CD4-positive, alpha-beta T cell treated with Interleukin-17A for 4 hours (primary cell): ENCODE measurements around the gene PDE6D.
"Not testable (repeated sequence)": the region's sequence is repeated elsewhere in the genome, so short reads cannot be mapped to it uniquely, and the experiment has no call there.

Source experiments
- DNase-seq: peaks from one replicate; pipeline ENCODE4 v3.0.0-alpha.2; 2020; ENCODE audit warnings: mixed read lengths

The PDE6D gene

GRCh38 chr2:231717281-231718171, 63.6 kb downstream of the PDE6D start:
- no peak for DNase-seq

- no peak for DNase-seq
Observed at GRCh38 chr2:231716666-231717280, 64.3 kb downstream of the PDE6D start.

GRCh38 chr2:231715988-231716616, 65.0 kb downstream of the PDE6D start:
- no peak for DNase-seq

- no peak for DNase-seq
Observed at GRCh38 chr2:231715499-231715837, 65.6 kb downstream of the PDE6D start.

- DNase-seq = peak; percentile 89
Observed at GRCh38 chr2:231714639-231715498, 66.2 kb downstream of the PDE6D start.

GRCh38 chr2:231713730-231714638, 67.1 kb downstream of the PDE6D start:
- peak; percentile 94 for DNase-seq

- not testable (repeated sequence) for DNase-seq
Observed at GRCh38 chr2:231713406-231713729, 67.7 kb downstream of the PDE6D start.

GRCh38 chr2:231712451-231713021, 68.5 kb downstream of the PDE6D start:
- peak; percentile 15 for DNase-seq

GRCh38 chr2:231711677-231712450, 69.2 kb downstream of the PDE6D start:
- peak; percentile 19 for DNase-seq

GRCh38 chr2:231710799-231711676, 70.0 kb downstream of the PDE6D start:
- peak; percentile 27 for DNase-seq

- DNase-seq = peak; percentile 87
Observed at GRCh38 chr2:231709981-231710798, 70.9 kb downstream of the PDE6D start.

GRCh38 chr2:231709636-231709980, 71.5 kb downstream of the PDE6D start:
- DNase-seq = no peak

GRCh38 chr2:231708773-231709635, 72.1 kb downstream of the PDE6D start:
- DNase-seq = peak; percentile 63

- peak; percentile 99 for DNase-seq
Observed at GRCh38 chr2:231707927-231708772, 72.9 kb downstream of the PDE6D start, which contains the start of gene PTMA. Gene PTMA, plus strand, starts transcription at chr2:231708525. Its CDS starts 182 bp downstream, at chr2:231708707.

- DNase-seq = peak; percentile 58
Observed at GRCh38 chr2:231707625-231707926, 73.5 kb downstream of the PDE6D start.

GRCh38 chr2:231706731-231707624, 74.1 kb downstream of the PDE6D start:
- peak; percentile 98 for DNase-seq
